Activated CD4-positive, alpha-beta memory T cell treated with anti-CD3 and anti-CD28 coated beads for 36 hours (primary cell): Measurements from ENCODE around the gene B3GALT6. TPM values are rescaled to one million over a fixed set of nuclear protein-coding genes. Genes with fewer than 3 reads are reported as not detected.

Source experiments
- CTCF ChIA-PET: fragments of 350-600 bp; sonication (Branson Sonifier 250); formaldehyde crosslinking; loops from one replicate; lab custom pipeline; 2021; ENCODE audit warnings: antibody characterized with exemption, inconsistent platforms; lab: Charles Lee
- POLR2A ChIA-PET: fragments of 350-600 bp; sonication (Branson Sonifier 250); formaldehyde crosslinking; loops from one replicate; lab custom pipeline; 2021; ENCODE audit warnings: antibody characterized with exemption; lab: Charles Lee
- DNase-seq: peaks from one replicate; pipeline ENCODE4 v3.0.0-alpha.2; 2020
- H3K27ac Mint-ChIP-seq: one replicate; pipeline ENCODE4 v1.8.0; 2021; ENCODE audit warnings: mixed read lengths
- H3K27me3 Mint-ChIP-seq: one replicate; pipeline ENCODE4 v1.8.0; 2021; ENCODE audit warnings: mixed read lengths
- H3K36me3 Mint-ChIP-seq: one replicate; pipeline ENCODE4 v1.8.0; 2021; ENCODE audit warnings: mixed read lengths
- H3K4me1 Mint-ChIP-seq: one replicate; pipeline ENCODE4 v1.8.0; 2021; ENCODE audit warnings: low read depth, mixed read lengths
- H3K4me3 Mint-ChIP-seq: one replicate; pipeline ENCODE4 v1.8.0; 2021; ENCODE audit warnings: mild to moderate bottlenecking, mixed read lengths
- H3K9me3 Mint-ChIP-seq: one replicate; pipeline ENCODE4 v1.8.0; 2021; ENCODE audit warnings: mixed read lengths
- intact Hi-C: fragments of 100-400 bp; cut with micrococcal nuclease; formaldehyde crosslinking; loops from one replicate; pipeline ENCODE4 v1.15.1; 2023
- total RNA-seq, 2 experiments: library from RNA; stranded (reverse); gene quantifications; one replicate each; pipeline ENCODE4 v1.2.3, GENCODE V29; 2021

B3GALT6 gene
- total RNA-seq, 2 experiments from 2014 or later = 14.6 to 15.5 TPM

GRCh38 chr1:1196431-1197187 lies 35.4 kb upstream of the B3GALT6 start:
- no peaks in the 10 kb centered on the region for H3K27me3 Mint-ChIP-seq
- peaks cover 17% of the 10 kb centered on the region for H3K9me3 Mint-ChIP-seq
- POLR2A ChIA-PET = interaction anchor here (1.0 kb wide), 1 partner anchor 11 kb away, joined by 3 read pairs; no protein-coding TSS in a partner anchor
- CTCF ChIA-PET = interaction anchor here (1.4 kb wide), 1 partner anchor 74 kb away, joined by 6 read pairs; no protein-coding TSS in a partner anchor
- peak; percentile 9 for DNase-seq
- no peak overlapping the region for H3K4me3 Mint-ChIP-seq
- H3K4me1 Mint-ChIP-seq = peaks cover 12% of the 10 kb centered on the region
- intact Hi-C loops = no loop called here
- no peaks in the 10 kb centered on the region for H3K36me3 Mint-ChIP-seq
- peak overlapping the region; percentile 33 for H3K27ac Mint-ChIP-seq

- POLR2A ChIA-PET = no interaction called here
Observed at GRCh38 chr1:1197188-1197500, 34.9 kb upstream of the B3GALT6 start.

GRCh38 chr1:1197551-1198422 lies 34.2 kb upstream of the B3GALT6 start:
- peak; percentile 9 for DNase-seq
- CTCF ChIA-PET = interaction anchor here (1.3 kb wide), 1 partner anchor 75 kb away, joined by 3 read pairs; no protein-coding TSS in a partner anchor
- Mint-ChIP-seq H3K27ac (no peak overlapping the region), H3K36me3 (no peaks in the 10 kb centered on the region), H3K4me3 (no peak overlapping the region), H3K9me3 (peaks cover 12% of the 10 kb centered on the region), H3K4me1 (peaks cover 12% of the 10 kb centered on the region), H3K27me3 (no peaks in the 10 kb centered on the region)
- intact Hi-C loops = no loop called here
- POLR2A ChIA-PET = interaction anchor here (0.7 to 1.0 kb wide), 2 partner anchors 41 to 76 kb away, joined by 3 read pairs; no protein-coding TSS in a partner anchor

More at GRCh38 chr1:1197188-1197500, 34.9 kb upstream of the B3GALT6 start:
- no peaks in the 10 kb centered on the region for H3K27me3 Mint-ChIP-seq
- no peak overlapping the region for H3K4me3 Mint-ChIP-seq
- intact Hi-C loops = no loop called here
- peaks cover 12% of the 10 kb centered on the region for H3K4me1 Mint-ChIP-seq
- CTCF ChIA-PET = no interaction called here
- DNase-seq = no peak
- peak overlapping the region; percentile 33 for H3K27ac Mint-ChIP-seq
- H3K9me3 Mint-ChIP-seq = peaks cover 13% of the 10 kb centered on the region
- H3K36me3 Mint-ChIP-seq = no peaks in the 10 kb centered on the region

- intact Hi-C loops = no loop called here
- Mint-ChIP-seq H3K27ac (no peak overlapping the region), H3K36me3 (peaks cover 3% of the 10 kb centered on the region), H3K27me3 (no peaks in the 10 kb centered on the region), H3K4me3 (no peak overlapping the region), H3K9me3 (peaks cover 12% of the 10 kb centered on the region), H3K4me1 (peaks cover 12% of the 10 kb centered on the region)
- ChIA-PET POLR2A (interaction anchor here (0.7 to 1.0 kb wide), 2 partner anchors 41 to 77 kb away, joined by 3 read pairs; no protein-coding TSS in a partner anchor), CTCF (interaction anchor here (0.7 to 1.3 kb wide), 2 partner anchors 76 to 78 kb away, joined by 3 read pairs; no protein-coding TSS in a partner anchor)
- peak; percentile 8 for DNase-seq
Observed at GRCh38 chr1:1198423-1199140, 33.5 kb upstream of the B3GALT6 start.

- H3K9me3 Mint-ChIP-seq = peaks cover 9% of the 10 kb centered on the region
- ChIA-PET POLR2A (interaction anchor here (0.7 to 1.1 kb wide), 3 partner anchors 10 to 18 kb away, joined by 3 to 7 read pairs (median 3); no protein-coding TSS in a partner anchor), CTCF (interaction anchor here (0.7 to 1.3 kb wide), 2 partner anchors 77 to 79 kb away, joined by 3 read pairs; no protein-coding TSS in a partner anchor)
- peak overlapping the region; percentile 78 for H3K27ac Mint-ChIP-seq
- H3K4me3 Mint-ChIP-seq = peak overlapping the region; percentile 56
- intact Hi-C loops = no loop called here
- H3K27me3 Mint-ChIP-seq = no peaks in the 10 kb centered on the region
- peaks cover 17% of the 10 kb centered on the region for H3K4me1 Mint-ChIP-seq
- DNase-seq = peak; percentile 27
- peaks cover 9% of the 10 kb centered on the region for H3K36me3 Mint-ChIP-seq
Observed at GRCh38 chr1:1199141-1199960, 32.7 kb upstream of the B3GALT6 start.

- ChIA-PET CTCF (interaction anchor here (0.6 to 1.1 kb wide), 2 partner anchors 9 to 78 kb away, joined by 4 to 10 read pairs; no protein-coding TSS in a partner anchor), POLR2A (interaction anchor here (0.7 to 1.1 kb wide), 4 partner anchors 9 to 31 kb away, joined by 3 to 7 read pairs (median 3); no protein-coding TSS in a partner anchor)
- Mint-ChIP-seq H3K4me1 (peaks cover 13% of the 10 kb centered on the region), H3K27ac (peak overlapping the region; percentile 78), H3K36me3 (peaks cover 13% of the 10 kb centered on the region), H3K4me3 (peak overlapping the region; percentile 56), H3K27me3 (no peaks in the 10 kb centered on the region), H3K9me3 (peaks cover under 1% of the 10 kb centered on the region)
- DNase-seq = peak; percentile 16
- intact Hi-C loops = loop anchor here (2.0 to 10.0 kb wide), 2 partner anchors 17 to 165 kb away; no protein-coding TSS in a partner anchor
Observed at GRCh38 chr1:1199961-1200875, 31.8 kb upstream of the B3GALT6 start.

- Mint-ChIP-seq H3K4me1 (peaks cover 13% of the 10 kb centered on the region), H3K27me3 (no peaks in the 10 kb centered on the region), H3K27ac (peak overlapping the region; percentile 78), H3K9me3 (no peaks in the 10 kb centered on the region), H3K4me3 (peak overlapping the region; percentile 56), H3K36me3 (peaks cover 18% of the 10 kb centered on the region)
- intact Hi-C loops = loop anchor here (1.0 to 10.0 kb wide), 3 partner anchors 8 to 166 kb away; no protein-coding TSS in a partner anchor
- ChIA-PET POLR2A (interaction anchor here (1.1 kb wide), 2 partner anchors 14 to 30 kb away, joined by 3 to 7 read pairs; no protein-coding TSS in a partner anchor), CTCF (interaction anchor here (0.6 to 1.1 kb wide), 2 partner anchors 9 to 79 kb away, joined by 4 to 10 read pairs; no protein-coding TSS in a partner anchor)
- DNase-seq = peak; percentile 93
Observed at GRCh38 chr1:1200876-1201810, 30.9 kb upstream of the B3GALT6 start.

GRCh38 chr1:1202831-1203560 lies 29.0 kb upstream of the B3GALT6 start:
- ChIA-PET CTCF (no interaction called here), POLR2A (interaction anchor here (8.3 kb wide), 1 partner anchor 14 kb away, joined by 107 read pairs; no protein-coding TSS in a partner anchor)
- peak; percentile 14 for DNase-seq
- no peaks in the 10 kb centered on the region for H3K9me3 Mint-ChIP-seq
- H3K4me3 Mint-ChIP-seq = no peak overlapping the region
- intact Hi-C loops = loop anchor here (10.0 kb wide), 1 partner anchor 168 kb away; no protein-coding TSS in a partner anchor
- H3K4me1 Mint-ChIP-seq = peaks cover 20% of the 10 kb centered on the region
- no peak overlapping the region for H3K27ac Mint-ChIP-seq
- peaks cover 23% of the 10 kb centered on the region for H3K36me3 Mint-ChIP-seq
- H3K27me3 Mint-ChIP-seq = no peaks in the 10 kb centered on the region
